NCI-H748 (cell line): ENCODE results near the gene CALCOCO1.
"Not testable (repeated sequence)": the region's sequence is repeated elsewhere in the genome, so short reads cannot be mapped to it uniquely, and the experiment has no call there.

Source experiments
- DNase-seq: peaks from one replicate; lab custom pipeline; 2025; ENCODE audit not compliant: unreplicated experiment; lab: John Stamatoyannopoulos, UW

Gene CALCOCO1

GRCh38 chr12:53699678-53700025 is 27.6 kb downstream of the CALCOCO1 start:
- DNase-seq: no peak

GRCh38 chr12:53698948-53699677 is 28.1 kb downstream of the CALCOCO1 start:
- no peak for DNase-seq

GRCh38 chr12:53696655-53697331 is 30.5 kb downstream of the CALCOCO1 start:
- no peak for DNase-seq

GRCh38 chr12:53696285-53696654 is 31.0 kb downstream of the CALCOCO1 start:
- peak; percentile 98 for DNase-seq

- DNase-seq: no peak
Observed at GRCh38 chr12:53695152-53696145, 31.8 kb downstream of the CALCOCO1 start.

GRCh38 chr12:53694756-53695151 is 32.5 kb downstream of the CALCOCO1 start:
- no peak for DNase-seq

- no peak for DNase-seq
Observed at GRCh38 chr12:53688134-53688533, 39.1 kb downstream of the CALCOCO1 start.

GRCh38 chr12:53686436-53686835 is 40.8 kb downstream of the CALCOCO1 start:
- DNase-seq: no peak

- no peak for DNase-seq
Observed at GRCh38 chr12:53684654-53685220, 42.5 kb downstream of the CALCOCO1 start.

GRCh38 chr12:53683983-53684382 is 43.3 kb downstream of the CALCOCO1 start:
- no peak for DNase-seq

GRCh38 chr12:53683494-53683893 is 43.8 kb downstream of the CALCOCO1 start:
- no peak for DNase-seq

GRCh38 chr12:53680061-53680460 is 47.2 kb downstream of the CALCOCO1 start:
- DNase-seq: not testable (repeated sequence)

- no peak for DNase-seq
Observed at GRCh38 chr12:53677800-53678148, 49.5 kb downstream of the CALCOCO1 start.

- peak; percentile 56 for DNase-seq
Observed at GRCh38 chr12:53677016-53677799, 50.0 kb downstream of the CALCOCO1 start.

- DNase-seq: peak; percentile 75
Observed at GRCh38 chr12:53676656-53677015, 50.6 kb downstream of the CALCOCO1 start.

GRCh38 chr12:53675701-53676607 is 51.3 kb downstream of the CALCOCO1 start, which contains the start of gene ATP5MC2:
TSS of gene ATP5MC2 (minus strand) at chr12:53676083. CDS start at chr12:53672614, 3,469 bp downstream.
- peak; percentile 99 for DNase-seq

- DNase-seq: no peak
Observed at GRCh38 chr12:53674977-53675700, 52.1 kb downstream of the CALCOCO1 start.

- DNase-seq: no peak
Observed at GRCh38 chr12:53670971-53671370, 56.3 kb downstream of the CALCOCO1 start.

GRCh38 chr12:53670308-53670707 is 56.9 kb downstream of the CALCOCO1 start:
- DNase-seq: no peak
